PC-9 (cell line): ENCODE measurements around the gene ST6GALNAC2. TPM values are rescaled to one million over a fixed set of nuclear protein-coding genes. Genes with fewer than 3 reads are reported as not detected.

Source experiments
- BruUV-seq: library from RNA; stranded (reverse); fragments of 400-500 nt; replicated peaks from 2 replicates; lab custom pipeline; 2021; lab: Mats Ljungman, UMichigan
- CTCF ChIA-PET: fragments of 300-600 bp; sonication (Branson Sonifier 250); formaldehyde crosslinking; loops from one replicate; lab custom pipeline; 2022; ENCODE audit warnings: antibody characterized with exemption; lab: Charles Lee
- POLR2A ChIA-PET: fragments of 300-600 bp; sonication (Branson Sonifier 250); formaldehyde crosslinking; loops from one replicate; lab custom pipeline; 2022; ENCODE audit warnings: antibody characterized with exemption; ENCODE audit not compliant: unreplicated experiment; lab: Charles Lee
- DNase-seq, 2 experiments: peaks; one replicate each; pipeline versions ENCODE4 v3.0.0 to v3.0.0-alpha.2; 2015 to 2022; ENCODE audit warnings: mixed read lengths in 1 of 2
- H2AFZ ChIP-seq: fragments of 200-600 bp; sonication (generic); 2 replicates; pipeline ENCODE4 v1.8.1; 2017; ENCODE audit warnings: antibody characterized with exemption
- H3F3A ChIP-seq: fragments of 200-600 bp; sonication (generic); 2 replicates; pipeline ENCODE4 v1.8.1; 2017; ENCODE audit warnings: antibody characterized with exemption, mild to moderate bottlenecking, low read depth; ENCODE audit not compliant: insufficient read depth
- H3K27ac ChIP-seq: fragments of 200-600 bp; sonication (generic); 2 replicates; pipeline ENCODE4 v1.6.1; 2016; ENCODE audit warnings: mixed run types
- H3K27me3 ChIP-seq: fragments of 200-600 bp; sonication (generic); 2 replicates; pipeline ENCODE4 v1.6.1; 2016; ENCODE audit warnings: low read depth, mixed run types; ENCODE audit not compliant: insufficient read depth
- H3K36me3 ChIP-seq: fragments of 200-600 bp; sonication (generic); 2 replicates; pipeline ENCODE4 v1.6.1; 2016; ENCODE audit warnings: low read depth, mixed run types
- H3K4me1 ChIP-seq: fragments of 200-600 bp; sonication (generic); replicated peaks from 2 replicates; pipeline ENCODE4 v1.6.1; 2016; ENCODE audit warnings: mixed run types; ENCODE audit not compliant: insufficient read depth
- H3K4me2 ChIP-seq: fragments of 200-600 bp; sonication (generic); 2 replicates; pipeline ENCODE4 v1.6.1; 2017; ENCODE audit warnings: mixed run types
- H3K4me3 ChIP-seq: fragments of 200-600 bp; sonication (generic); 2 replicates; pipeline ENCODE4 v1.6.1; 2016; ENCODE audit warnings: mixed run types
- H3K79me2 ChIP-seq: fragments of 200-600 bp; sonication (generic); 2 replicates; pipeline ENCODE4 v1.6.1; 2017; ENCODE audit warnings: low read depth, mixed run types
- H3K9me2 ChIP-seq: fragments of 200-600 bp; sonication (generic); 2 replicates; pipeline ENCODE4 v1.8.1; 2017; ENCODE audit warnings: mild to moderate bottlenecking; ENCODE audit not compliant: insufficient read depth
- H3K9me3 ChIP-seq: fragments of 200-600 bp; sonication (generic); 2 replicates; pipeline ENCODE4 v1.8.1; 2016; ENCODE audit warnings: low read depth; ENCODE audit not compliant: insufficient read depth
- H4K20me1 ChIP-seq: fragments of 200-600 bp; sonication (generic); 2 replicates; pipeline ENCODE4 v1.8.1; 2017; ENCODE audit not compliant: insufficient read depth
- CTCF ChIP-seq: fragments of 200-600 bp; sonication (generic); conservative IDR thresholded peaks from 2 replicates; pipeline ENCODE4 v1.6.1; 2017; ENCODE audit warnings: mixed run types, antibody characterized with exemption, mild to moderate bottlenecking, moderate library complexity
- EZH2 ChIP-seq: fragments of 200-600 bp; sonication (generic); IDR thresholded peaks from 2 replicates; pipeline ENCODE4 v1.8.0; 2017; ENCODE audit warnings: antibody characterized with exemption, low read depth
- intact Hi-C: fragments of 100-400 bp; cut with micrococcal nuclease; formaldehyde crosslinking; loops from one replicate; pipeline ENCODE4 v1.10.0; 2022; ENCODE audit not compliant: unreplicated experiment
- total RNA-seq: library from RNA; stranded (reverse); gene quantifications from 2 replicates; pipeline ENCODE4 v1.2.3, GENCODE V29; 2021

Gene ST6GALNAC2
- total RNA-seq, 1 experiment from 2014 or later, result 15.5 TPM

- TF ChIP-seq CTCF, result no peak
- TF ChIP-seq EZH2, result no peak
- Histone ChIP-seq H3K27me3 (no peaks in the 10 kb centered on the region), H3K9me2 (no peaks in the 10 kb centered on the region), H3K4me3 (no peak overlapping the region), H2AFZ (no peak overlapping the region), H3K79me2 (no peaks in the 10 kb centered on the region), H3K4me1 (no peaks in the 10 kb centered on the region), H3K9me3 (no peaks in the 10 kb centered on the region), H3K27ac (no peak overlapping the region), H3K4me2 (no peak overlapping the region), H3F3A (peaks cover 2% of the 10 kb centered on the region), H3K36me3 (no peaks in the 10 kb centered on the region), H4K20me1 (no peaks in the 10 kb centered on the region)
- CTCF ChIA-PET, result no interaction called here
- no peak for DNase-seq
- BruUV-seq, result no TSS peak
- POLR2A ChIA-PET, result no interaction called here
- intact Hi-C loops, result no loop called here
Observed at GRCh38 chr17:76572201-76572910, 13.3 kb downstream of the ST6GALNAC2 start.

- POLR2A ChIA-PET, result no interaction called here
Observed at GRCh38 chr17:76570877-76571471, 14.7 kb downstream of the ST6GALNAC2 start.

GRCh38 chr17:76570457-76570856, 15.2 kb downstream of the ST6GALNAC2 start:
- BruUV-seq, result no TSS peak
- H3K9me2 ChIP-seq, result no peaks in the 10 kb centered on the region
- no peaks in the 10 kb centered on the region for H3K79me2 ChIP-seq
- H3K4me3 ChIP-seq, result no peak overlapping the region
- ChIA-PET CTCF (no interaction called here), POLR2A (no interaction called here)
- H3F3A ChIP-seq, result peaks cover 18% of the 10 kb centered on the region
- no peak overlapping the region for H3K27ac ChIP-seq
- no peaks in the 10 kb centered on the region for H3K27me3 ChIP-seq
- TF ChIP-seq EZH2, result no peak
- no peak for TF ChIP-seq CTCF
- intact Hi-C loops, result no loop called here
- no peaks in the 10 kb centered on the region for H3K4me1 ChIP-seq
- H2AFZ ChIP-seq, result no peak overlapping the region
- H3K9me3 ChIP-seq, result no peaks in the 10 kb centered on the region
- H3K36me3 ChIP-seq, result no peaks in the 10 kb centered on the region
- DNase-seq, result no peak
- peaks cover 12% of the 10 kb centered on the region for H4K20me1 ChIP-seq
- H3K4me2 ChIP-seq, result no peak overlapping the region

More at GRCh38 chr17:76570877-76571471, 14.7 kb downstream of the ST6GALNAC2 start:
- H3K36me3 ChIP-seq, result no peaks in the 10 kb centered on the region
- no peaks in the 10 kb centered on the region for H3K27me3 ChIP-seq
- CTCF ChIA-PET, result no interaction called here
- intact Hi-C loops, result no loop called here
- DNase-seq, result no peak
- no peaks in the 10 kb centered on the region for H3K79me2 ChIP-seq
- no peak overlapping the region for H3K4me3 ChIP-seq
- no peak for TF ChIP-seq CTCF
- no peak for TF ChIP-seq EZH2
- H3K9me3 ChIP-seq, result no peaks in the 10 kb centered on the region
- no peaks in the 10 kb centered on the region for H3K4me1 ChIP-seq
- no peaks in the 10 kb centered on the region for H3K9me2 ChIP-seq
- no TSS peak for BruUV-seq
- H2AFZ ChIP-seq, result no peak overlapping the region
- H3K27ac ChIP-seq, result no peak overlapping the region
- no peak overlapping the region for H3K4me2 ChIP-seq
- peaks cover 7% of the 10 kb centered on the region for H4K20me1 ChIP-seq
- peaks cover 13% of the 10 kb centered on the region for H3F3A ChIP-seq
